GM18505 (cell line): Measurements from ENCODE around the gene TNS1.

Experiments
- ATAC-seq: cut with Tn5 transposase; IDR thresholded peaks from one replicate; pipeline ENCODE4 v1.9.1; 2021; ENCODE audit not compliant: unreplicated experiment
- POLR2A ChIP-seq: IDR thresholded peaks from 4 replicates; pipeline ENCODE4 v1.6.1; 2011; ENCODE audit warnings: borderline replicate concordance; ENCODE audit not compliant: insufficient read depth, insufficient read length; ENCODE audit errors: extremely low read depth

The TNS1 gene

DNA sequence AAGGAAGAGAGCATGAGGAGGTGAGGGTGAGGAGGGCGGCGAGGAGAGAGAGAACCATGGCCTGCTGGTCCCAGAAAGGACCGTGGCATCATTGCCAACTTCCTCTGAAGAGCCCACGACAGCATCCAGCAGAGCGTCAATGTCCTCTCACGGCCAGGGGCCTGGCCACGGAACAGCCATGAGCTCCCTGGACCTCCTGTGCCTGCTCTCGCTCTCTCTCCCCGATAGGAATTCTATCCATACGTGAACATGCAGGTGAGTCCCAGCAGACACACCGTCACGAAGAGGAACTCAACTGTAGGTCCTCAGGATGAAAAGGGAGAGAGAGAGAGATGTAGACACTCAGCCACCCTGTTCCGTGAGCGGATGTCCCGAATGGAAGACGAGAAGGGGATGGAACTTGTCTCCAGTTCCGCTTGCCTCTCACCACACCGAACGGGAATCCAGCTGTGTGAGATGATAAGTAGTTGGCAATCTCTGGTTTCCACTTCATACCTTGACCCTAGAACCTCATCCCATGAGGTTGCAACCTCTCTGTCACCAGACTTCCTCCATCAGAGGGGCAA lies 107.6 kb downstream of the TNS1 start:
- no peak for ATAC-seq
- no peak for TF ChIP-seq POLR2A

DNA sequence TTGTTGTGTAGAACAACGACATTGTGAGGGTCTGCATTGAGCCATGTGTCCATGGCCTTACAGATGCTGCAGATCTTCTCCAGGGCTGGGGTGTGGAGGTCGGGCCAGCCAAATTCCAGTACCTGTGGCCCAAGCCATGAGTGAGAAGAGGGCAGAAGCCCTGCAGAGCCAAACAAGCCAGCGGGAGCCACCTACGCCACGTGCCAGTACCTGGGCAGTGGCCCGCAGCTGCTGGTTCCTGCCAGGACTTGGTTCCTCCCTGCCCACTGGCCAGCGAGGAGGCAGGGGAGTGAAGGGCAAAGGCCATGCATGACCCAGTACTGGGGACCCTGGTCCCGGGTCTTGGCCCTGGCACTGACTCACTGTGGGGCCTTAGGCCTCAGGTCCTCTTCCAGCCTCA lies 109.4 kb downstream of the TNS1 start:
- no peak for TF ChIP-seq POLR2A
- no peak for ATAC-seq

DNA sequence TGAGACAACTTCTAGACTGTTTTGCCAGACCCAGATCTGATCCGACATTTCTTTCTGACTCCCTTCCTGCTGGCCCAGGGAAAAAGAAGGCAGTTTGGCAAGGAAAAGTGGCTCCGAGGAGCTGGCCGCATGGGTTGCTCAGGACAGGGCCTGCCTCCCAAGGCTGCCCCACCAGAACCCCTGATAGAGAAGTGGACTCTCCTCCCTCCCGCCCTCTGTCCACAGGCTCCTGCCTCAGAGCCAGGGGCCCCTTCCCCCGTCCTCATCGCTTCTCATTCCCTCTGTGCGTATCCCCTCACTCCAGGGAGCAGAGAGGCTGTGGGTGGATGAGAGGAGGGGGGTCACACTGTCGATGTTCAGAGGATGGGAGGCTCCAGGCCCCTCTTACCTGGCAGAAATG lies 110.2 kb downstream of the TNS1 start:
- ATAC-seq: no peak
- TF ChIP-seq POLR2A: no peak

DNA sequence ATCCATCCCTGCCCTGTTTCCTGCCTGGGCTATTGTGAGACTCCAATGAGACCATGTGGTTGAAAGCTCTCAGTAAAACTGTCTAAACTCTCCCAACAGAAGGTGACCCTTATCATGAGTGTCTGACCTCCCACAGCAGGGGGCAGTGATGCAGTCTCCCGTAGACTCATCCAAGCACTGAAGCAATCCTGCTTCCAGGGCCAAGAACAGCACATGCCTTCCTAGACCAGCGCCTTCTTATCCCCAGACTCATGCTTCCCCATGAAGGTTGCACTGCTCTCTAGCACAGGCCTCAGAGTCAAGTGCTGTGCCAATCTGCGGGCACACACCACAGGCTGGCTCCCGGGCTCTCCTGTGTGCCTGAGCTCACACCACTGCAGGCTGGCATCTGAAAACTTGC lies 112.3 kb downstream of the TNS1 start:
- TF ChIP-seq POLR2A: no peak
- no peak for ATAC-seq

DNA sequence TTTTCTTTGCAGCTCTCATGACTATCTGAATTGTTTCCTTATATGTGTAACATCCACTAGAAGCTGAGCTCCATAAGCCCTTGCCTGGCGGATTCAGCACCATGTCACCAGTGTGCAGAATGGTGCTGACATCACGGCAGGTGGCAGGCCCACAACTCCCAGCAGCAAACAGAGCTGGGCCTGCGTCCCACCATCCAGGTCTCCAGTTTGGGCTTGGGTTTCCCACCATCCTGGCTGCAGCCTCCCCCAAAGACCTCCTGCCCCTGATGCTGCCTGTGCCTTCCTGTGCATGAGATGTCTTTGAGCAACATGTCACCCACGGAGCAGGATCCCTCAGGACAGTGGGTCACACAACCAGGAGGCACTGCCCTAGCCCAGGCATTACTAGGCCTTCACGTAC lies 113.1 kb downstream of the TNS1 start:
- no peak for ATAC-seq
- TF ChIP-seq POLR2A: no peak

DNA sequence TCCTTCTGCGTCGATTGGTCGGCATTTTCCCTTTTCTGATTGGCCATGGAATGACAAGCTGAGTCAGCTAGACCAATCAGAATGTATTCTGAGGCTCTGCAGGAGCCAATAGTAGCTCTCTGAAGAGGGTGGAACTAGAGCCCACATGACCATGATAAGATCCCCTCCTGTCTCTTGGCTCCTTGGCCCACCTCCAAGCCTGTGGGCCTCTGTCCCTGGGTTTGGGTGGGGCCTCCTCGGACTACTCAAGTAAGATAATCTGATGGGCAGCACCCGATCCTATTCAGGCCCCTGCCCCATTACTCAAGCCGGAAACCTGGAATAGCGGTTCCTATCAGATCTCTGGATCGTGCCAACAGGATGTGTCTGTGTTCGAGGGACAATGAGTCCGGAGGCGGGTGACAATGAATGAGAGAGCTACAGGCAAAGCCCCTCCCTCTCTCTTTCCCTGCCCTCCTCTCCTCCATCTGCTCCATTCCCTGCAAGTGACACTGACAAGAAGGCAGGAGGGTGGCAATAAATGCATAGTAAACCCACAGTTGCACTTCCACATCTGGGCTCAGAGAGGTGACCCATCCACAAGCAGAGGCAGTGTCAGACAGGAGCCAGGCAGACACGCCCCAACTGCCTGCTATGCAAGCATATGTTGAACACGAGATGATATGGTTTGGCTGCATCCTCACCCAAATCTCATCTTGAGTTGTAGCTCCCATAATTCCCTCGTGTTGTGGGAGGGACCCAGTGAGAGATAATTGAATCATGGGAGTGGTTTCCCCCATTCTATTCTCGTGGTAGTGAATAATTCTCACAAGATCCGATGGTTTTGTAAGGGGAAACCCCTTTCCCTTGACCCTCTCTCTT lies 114.7 kb downstream of the TNS1 start:
- no peak for TF ChIP-seq POLR2A
- no peak for ATAC-seq

DNA sequence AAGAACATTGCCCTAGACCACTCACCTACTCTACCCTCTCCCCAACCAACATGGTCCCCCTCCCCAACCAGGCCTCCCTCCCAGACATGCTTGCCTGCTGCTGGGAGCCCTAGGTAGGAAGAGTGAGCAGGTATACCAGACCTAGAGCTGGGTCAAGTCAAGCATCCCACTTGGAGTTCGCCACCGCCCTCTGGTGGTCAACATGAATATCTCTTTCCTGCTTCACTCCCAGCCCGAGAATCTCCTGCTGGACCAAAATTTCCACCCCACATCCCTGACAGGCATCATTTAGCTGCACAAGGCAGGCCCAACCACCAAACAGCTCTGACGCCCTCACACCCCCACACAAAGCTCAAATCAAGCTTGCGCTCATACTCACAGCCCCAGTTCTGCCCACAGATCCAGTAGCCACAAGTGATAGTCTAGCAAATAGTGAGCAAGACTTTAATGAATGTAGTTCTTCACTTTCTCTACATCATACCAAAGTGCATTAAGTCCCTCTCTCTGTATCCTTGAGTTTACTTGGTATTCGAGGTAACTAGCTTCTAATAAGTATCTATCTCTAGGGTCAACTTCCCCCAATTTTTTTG lies 116.0 kb downstream of the TNS1 start:
- TF ChIP-seq POLR2A: no peak
- no peak for ATAC-seq

DNA sequence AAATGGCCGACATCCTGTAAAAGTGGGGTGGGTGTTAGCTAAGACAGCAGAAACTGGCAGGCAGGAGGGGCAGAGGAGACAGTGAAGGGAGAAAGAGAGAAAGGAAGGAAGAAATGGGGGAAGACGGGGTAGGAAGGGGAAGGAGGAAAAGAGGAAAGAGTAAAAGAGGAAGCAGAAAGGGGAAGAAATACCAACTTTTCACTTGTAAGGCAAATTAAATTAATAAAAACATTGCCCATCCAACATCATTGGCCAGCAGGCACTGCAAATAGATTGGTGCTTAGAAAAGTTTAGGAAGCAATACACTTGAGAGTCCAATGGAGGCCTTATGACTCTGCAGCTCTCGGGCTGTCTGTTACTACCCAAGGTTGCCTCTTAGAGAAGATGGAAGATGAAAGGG lies 116.7 kb downstream of the TNS1 start:
- TF ChIP-seq POLR2A: no peak
- ATAC-seq: no peak

DNA sequence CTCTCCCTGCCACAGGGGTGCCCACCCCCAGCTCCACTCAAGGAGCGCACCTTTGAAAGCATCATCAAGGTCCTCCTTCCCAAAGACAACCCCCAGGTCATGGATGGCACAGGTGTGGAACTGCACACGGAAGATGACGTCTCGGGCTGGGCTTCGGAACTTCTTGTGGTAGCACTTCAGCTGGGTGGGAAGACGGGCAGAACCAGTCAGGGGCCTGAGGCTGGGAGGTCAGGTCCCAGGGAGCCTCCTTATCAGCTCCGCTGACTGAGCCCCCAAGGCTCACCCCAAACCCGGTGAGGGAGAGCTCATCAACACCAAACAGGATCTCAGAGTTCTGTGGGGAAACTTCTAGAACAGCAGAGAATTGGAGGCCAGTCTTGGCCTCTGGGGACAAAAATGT lies 117.8 kb downstream of the TNS1 start:
- TF ChIP-seq POLR2A: no peak
- no peak for ATAC-seq

DNA sequence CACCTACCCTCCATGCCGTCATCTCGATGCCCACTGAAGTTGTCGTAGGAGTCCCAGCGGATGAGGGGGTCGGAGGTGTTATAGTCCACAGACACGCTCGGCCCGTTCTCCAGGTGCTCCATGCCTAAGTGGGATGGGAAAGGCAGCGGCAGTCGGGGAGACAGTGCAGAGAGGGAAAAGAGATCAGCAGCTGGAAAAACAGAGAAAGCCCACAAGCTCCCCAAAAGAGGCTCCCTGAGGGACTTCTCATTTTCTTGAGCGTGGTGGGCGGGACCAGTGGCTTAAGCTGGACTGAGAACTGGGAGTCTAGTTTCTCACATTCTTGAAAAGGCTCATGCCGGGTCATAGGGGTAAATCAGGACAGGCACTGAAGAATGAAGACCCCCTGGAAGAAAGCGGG lies 121.9 kb downstream of the TNS1 start:
- ATAC-seq: no peak
- TF ChIP-seq POLR2A: no peak

DNA sequence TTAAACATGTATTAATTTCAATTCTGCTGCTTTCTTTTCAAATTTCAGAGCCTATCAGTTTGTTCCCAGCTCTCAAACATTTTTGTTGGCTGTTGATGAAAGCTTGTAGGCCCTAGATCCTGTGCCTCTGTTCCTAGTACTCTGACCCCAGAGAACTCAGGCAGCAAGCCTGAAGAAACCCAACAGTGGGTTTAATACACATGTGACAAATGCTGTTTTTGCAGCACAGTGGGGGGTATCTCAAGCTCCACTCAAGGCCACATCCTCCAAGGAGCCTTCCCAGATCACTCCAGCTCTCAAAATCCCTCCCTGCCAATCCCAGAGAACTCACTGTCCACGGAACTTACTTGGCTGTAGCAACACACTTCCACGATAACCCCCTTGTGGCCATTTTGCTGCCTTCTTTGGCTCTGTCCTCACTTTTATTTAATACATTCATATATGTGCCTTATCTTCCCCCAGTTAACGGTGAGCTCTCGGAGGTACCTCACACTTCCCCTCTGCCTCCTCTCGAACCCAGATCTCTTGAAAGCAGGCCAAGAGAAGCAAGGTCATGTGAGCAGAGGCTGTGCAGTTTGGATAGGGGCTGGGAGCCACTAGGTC lies 122.4 kb downstream of the TNS1 start:
- TF ChIP-seq POLR2A: no peak
- no peak for ATAC-seq

DNA sequence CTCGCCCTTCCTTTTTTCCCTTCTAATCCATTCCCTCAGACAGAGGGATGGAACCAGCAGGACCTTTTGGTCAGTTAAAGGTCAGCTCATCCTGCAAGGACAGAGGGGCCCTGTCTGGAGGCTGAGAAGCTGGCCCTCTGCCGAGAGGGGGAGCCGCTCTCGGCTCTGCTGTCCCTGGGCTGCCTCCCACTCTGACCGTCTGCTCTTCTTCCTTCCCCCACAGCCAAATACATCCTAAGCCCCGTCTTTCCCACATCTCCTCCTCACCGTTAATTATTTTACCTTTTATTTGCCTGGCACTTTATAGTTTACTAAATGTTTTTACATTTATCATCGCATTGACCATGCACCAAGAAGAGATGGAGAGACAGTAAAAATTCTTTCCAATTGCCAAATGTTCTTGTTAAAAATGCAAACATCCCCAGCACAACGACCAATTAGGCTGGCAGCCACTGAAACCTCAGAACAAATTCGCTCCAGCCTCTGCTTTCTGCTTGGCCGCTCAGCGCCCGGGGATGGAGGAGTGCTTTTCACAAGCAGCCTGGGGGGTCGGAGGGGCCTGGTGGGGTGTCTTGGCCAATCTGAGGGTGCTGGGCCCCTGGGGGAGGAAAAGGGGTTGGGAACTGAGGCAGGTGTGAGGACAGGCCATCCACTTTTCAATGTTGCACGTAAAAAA lies 123.7 kb downstream of the TNS1 start:
- ATAC-seq: no peak
- TF ChIP-seq POLR2A: no peak

DNA sequence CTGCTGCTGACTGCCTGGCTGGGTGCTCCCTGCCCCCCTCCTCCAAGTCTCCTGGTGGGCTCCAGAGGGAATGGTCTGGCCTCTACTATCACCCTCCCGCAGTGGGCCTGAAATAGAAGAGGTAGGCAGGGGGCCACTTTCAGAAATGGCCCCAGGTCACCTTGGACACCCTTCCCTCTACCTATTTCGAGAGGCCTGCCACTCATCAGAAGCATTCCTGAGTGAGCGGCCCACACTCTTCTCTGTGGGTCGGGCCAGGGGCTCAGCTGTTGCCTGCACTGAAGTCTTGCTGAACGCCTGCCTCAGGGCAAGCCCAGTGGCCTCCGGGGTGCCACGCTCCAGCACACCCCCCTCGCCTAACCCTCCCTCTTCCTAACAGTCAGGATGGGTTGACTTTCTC lies 124.9 kb downstream of the TNS1 start:
- TF ChIP-seq POLR2A: no peak
- no peak for ATAC-seq
